Upper lobe of left lung (tissue), 4 donors: ENCODE measurements around the gene SGPL1.

Experiments
- POLR2A ChIP-seq, 4 donors: fragments of 450-650 bp; IDR thresholded peaks; one replicate each; pipeline ENCODE4 v1.5.1; 2016 to 2017; ENCODE audit warnings: antibody characterized with exemption in 4 of 4, mild to moderate bottlenecking in 2 of 4
- TF ChIP-seq, protein P1 (sequence below), 6 experiments: fragments of 450-650 bp in 4 of 6; fragments of 200-600 bp in 2 of 6; sonication (generic) in 2 of 6; IDR thresholded peaks; one replicate each; pipeline ENCODE4 v1.5.1; 2016 to 2019; ENCODE audit warnings: antibody characterized with exemption in 6 of 6

DNA sequence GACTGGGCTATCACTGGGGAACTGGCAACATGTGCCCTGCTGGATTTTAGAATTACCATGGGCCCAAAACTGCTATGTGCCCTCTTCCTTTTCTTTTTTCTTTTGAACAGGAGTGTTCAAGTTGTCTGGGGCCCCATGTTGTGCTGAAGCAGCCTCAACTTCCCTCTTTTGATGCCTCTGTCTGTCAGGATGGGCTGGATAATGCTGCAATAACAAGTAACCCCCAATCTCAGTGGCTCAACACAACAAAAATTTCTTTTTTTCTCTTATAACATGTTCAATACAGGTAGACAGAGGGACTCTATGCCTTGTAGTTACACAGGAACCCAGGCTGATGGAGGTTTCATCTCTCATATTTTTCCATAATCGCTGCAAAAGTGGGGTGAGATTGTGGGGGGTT, 80.8 kb downstream of the SGPL1 start:
- TF ChIP-seq, protein P1, sequence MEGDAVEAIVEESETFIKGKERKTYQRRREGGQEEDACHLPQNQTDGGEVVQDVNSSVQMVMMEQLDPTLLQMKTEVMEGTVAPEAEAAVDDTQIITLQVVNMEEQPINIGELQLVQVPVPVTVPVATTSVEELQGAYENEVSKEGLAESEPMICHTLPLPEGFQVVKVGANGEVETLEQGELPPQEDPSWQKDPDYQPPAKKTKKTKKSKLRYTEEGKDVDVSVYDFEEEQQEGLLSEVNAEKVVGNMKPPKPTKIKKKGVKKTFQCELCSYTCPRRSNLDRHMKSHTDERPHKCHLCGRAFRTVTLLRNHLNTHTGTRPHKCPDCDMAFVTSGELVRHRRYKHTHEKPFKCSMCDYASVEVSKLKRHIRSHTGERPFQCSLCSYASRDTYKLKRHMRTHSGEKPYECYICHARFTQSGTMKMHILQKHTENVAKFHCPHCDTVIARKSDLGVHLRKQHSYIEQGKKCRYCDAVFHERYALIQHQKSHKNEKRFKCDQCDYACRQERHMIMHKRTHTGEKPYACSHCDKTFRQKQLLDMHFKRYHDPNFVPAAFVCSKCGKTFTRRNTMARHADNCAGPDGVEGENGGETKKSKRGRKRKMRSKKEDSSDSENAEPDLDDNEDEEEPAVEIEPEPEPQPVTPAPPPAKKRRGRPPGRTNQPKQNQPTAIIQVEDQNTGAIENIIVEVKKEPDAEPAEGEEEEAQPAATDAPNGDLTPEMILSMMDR (IDR thresholded peaks at IDR 0.05): no peak
- no peak for TF ChIP-seq POLR2A (IDR thresholded peaks at IDR 0.05)
